NOMO-1 treated with dmso at 0.1 percent for 144 hours (cell line): ENCODE data around the gene SLC30A2.
"Not testable (repeated sequence)": the region's sequence is repeated elsewhere in the genome, so short reads cannot be mapped to it uniquely, and the experiment has no call there.

Experiments
- DNase-seq: peaks from one replicate; lab custom pipeline; 2025; ENCODE audit not compliant: unreplicated experiment; lab: John Stamatoyannopoulos, UW

Gene SLC30A2

GRCh38 chr1:26045722-26046245 lies at the start of gene SLC30A2:
SLC30A2 (minus strand) TSS chr1:26046118; CDS start chr1:26045896, 222 bp downstream.
- no peak for DNase-seq

GRCh38 chr1:26094677-26095383 lies 48.9 kb upstream of the SLC30A2 start:
- DNase-seq: no peak

GRCh38 chr1:26094076-26094669 lies 48.3 kb upstream of the SLC30A2 start:
- no peak for DNase-seq

GRCh38 chr1:26093569-26093968 lies 47.7 kb upstream of the SLC30A2 start:
- DNase-seq: not testable (repeated sequence)

- no peak for DNase-seq
Observed at GRCh38 chr1:26092422-26092821, 46.5 kb upstream of the SLC30A2 start.

- DNase-seq: no peak
Observed at GRCh38 chr1:26090893-26091292, 45.0 kb upstream of the SLC30A2 start.

- DNase-seq: no peak
Observed at GRCh38 chr1:26089125-26089524, 43.2 kb upstream of the SLC30A2 start.

GRCh38 chr1:26084844-26085243 lies 38.9 kb upstream of the SLC30A2 start:
- no peak for DNase-seq

GRCh38 chr1:26084091-26084561 lies 38.2 kb upstream of the SLC30A2 start:
- DNase-seq: no peak

- DNase-seq: no peak
Observed at GRCh38 chr1:26083208-26083607, 37.3 kb upstream of the SLC30A2 start.

GRCh38 chr1:26082020-26082350 lies 36.1 kb upstream of the SLC30A2 start:
- no peak for DNase-seq

- no peak for DNase-seq
Observed at GRCh38 chr1:26081267-26082019, 35.5 kb upstream of the SLC30A2 start.

- DNase-seq: no peak
Observed at GRCh38 chr1:26079960-26080814, 34.3 kb upstream of the SLC30A2 start.

GRCh38 chr1:26079178-26079563 lies 33.3 kb upstream of the SLC30A2 start:
- DNase-seq: no peak

GRCh38 chr1:26078286-26079177 lies 32.6 kb upstream of the SLC30A2 start:
- no peak for DNase-seq

- no peak for DNase-seq
Observed at GRCh38 chr1:26077524-26077923, 31.6 kb upstream of the SLC30A2 start.

GRCh38 chr1:26075421-26076144 lies 29.7 kb upstream of the SLC30A2 start:
- DNase-seq: no peak

- no peak for DNase-seq
Observed at GRCh38 chr1:26072305-26072704, 26.4 kb upstream of the SLC30A2 start.

- no peak for DNase-seq
Observed at GRCh38 chr1:26070963-26071342, 25.0 kb upstream of the SLC30A2 start.
